ENCODE measurements around the gene MAP3K5.

Gene MAP3K5

DNA sequence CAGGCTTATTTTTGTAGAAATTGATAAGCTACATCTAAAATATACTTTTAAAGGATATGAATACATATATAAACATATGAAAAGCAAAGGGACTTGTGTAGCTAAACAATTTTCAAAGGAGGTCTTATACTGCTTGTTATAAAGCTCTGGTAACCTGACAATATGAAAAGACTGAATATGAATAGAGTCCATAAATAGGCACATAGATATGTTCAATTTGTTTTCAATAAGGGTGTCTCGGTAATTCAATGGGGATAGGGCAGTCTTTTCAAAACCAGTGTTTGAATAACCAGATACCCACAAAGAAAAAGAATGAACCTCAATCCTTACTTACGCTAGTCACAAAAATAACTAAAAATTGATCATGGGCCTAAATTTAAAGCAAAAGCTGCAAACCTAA lies 9.3 kb upstream of the MAP3K5 start:
- TF ChIP-seq TAF1 (IDR thresholded peaks at IDR 0.05; ENCODE audit: borderline replicate concordance, insufficient read depth, low read length): no peak

DNA sequence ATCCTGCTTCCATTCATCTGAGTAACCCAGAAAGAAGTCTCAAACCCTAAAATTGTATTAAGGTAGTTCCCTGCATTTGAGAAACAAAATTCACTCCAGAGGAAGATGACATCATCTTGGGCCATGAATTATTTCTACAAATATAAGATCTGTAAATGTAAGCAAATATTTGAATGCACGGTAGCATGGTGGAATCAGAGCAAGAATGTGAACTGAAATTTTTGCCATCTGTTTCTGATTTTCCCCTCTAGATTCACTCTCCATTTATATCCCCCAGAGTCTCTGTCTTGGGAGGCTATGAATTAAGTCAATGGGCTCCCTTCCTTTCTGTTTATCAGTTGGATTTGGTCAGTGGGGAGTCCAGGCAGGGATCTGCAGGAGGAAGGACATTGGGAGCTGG lies 5.8 kb upstream of the MAP3K5 start:
- TF ChIP-seq SIN3A (IDR thresholded peaks at IDR 0.05; ENCODE audit: borderline replicate concordance, insufficient read depth, low read length): no peak
- no peak for TF ChIP-seq TAF1 (IDR thresholded peaks at IDR 0.05; ENCODE audit: borderline replicate concordance, insufficient read depth, low read length)
- TF ChIP-seq FOXP2 (optimal IDR thresholded peaks at IDR 0.05; ENCODE audit: borderline replicate concordance, extremely low read depth, extremely low read length, insufficient read depth): no peak
- TF ChIP-seq, protein P1, sequence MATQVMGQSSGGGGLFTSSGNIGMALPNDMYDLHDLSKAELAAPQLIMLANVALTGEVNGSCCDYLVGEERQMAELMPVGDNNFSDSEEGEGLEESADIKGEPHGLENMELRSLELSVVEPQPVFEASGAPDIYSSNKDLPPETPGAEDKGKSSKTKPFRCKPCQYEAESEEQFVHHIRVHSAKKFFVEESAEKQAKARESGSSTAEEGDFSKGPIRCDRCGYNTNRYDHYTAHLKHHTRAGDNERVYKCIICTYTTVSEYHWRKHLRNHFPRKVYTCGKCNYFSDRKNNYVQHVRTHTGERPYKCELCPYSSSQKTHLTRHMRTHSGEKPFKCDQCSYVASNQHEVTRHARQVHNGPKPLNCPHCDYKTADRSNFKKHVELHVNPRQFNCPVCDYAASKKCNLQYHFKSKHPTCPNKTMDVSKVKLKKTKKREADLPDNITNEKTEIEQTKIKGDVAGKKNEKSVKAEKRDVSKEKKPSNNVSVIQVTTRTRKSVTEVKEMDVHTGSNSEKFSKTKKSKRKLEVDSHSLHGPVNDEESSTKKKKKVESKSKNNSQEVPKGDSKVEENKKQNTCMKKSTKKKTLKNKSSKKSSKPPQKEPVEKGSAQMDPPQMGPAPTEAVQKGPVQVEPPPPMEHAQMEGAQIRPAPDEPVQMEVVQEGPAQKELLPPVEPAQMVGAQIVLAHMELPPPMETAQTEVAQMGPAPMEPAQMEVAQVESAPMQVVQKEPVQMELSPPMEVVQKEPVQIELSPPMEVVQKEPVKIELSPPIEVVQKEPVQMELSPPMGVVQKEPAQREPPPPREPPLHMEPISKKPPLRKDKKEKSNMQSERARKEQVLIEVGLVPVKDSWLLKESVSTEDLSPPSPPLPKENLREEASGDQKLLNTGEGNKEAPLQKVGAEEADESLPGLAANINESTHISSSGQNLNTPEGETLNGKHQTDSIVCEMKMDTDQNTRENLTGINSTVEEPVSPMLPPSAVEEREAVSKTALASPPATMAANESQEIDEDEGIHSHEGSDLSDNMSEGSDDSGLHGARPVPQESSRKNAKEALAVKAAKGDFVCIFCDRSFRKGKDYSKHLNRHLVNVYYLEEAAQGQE (IDR thresholded peaks at IDR 0.05; ENCODE audit: insufficient read depth in 1 of 2, low read depth in 2 of 2, low read length in 2 of 2): no peak
- no peak for TF ChIP-seq POLR2AphosphoS5 (IDR thresholded peaks at IDR 0.05; ENCODE audit: low read depth, low read length)

- TF ChIP-seq, protein P1 (IDR thresholded peaks at IDR 0.05; ENCODE audit: insufficient read depth in 1 of 2, low read depth in 2 of 2, low read length in 2 of 2): no peak
- TF ChIP-seq FOXP2 (optimal IDR thresholded peaks at IDR 0.05; ENCODE audit: borderline replicate concordance, extremely low read depth, extremely low read length, insufficient read depth): no peak
- TF ChIP-seq POLR2AphosphoS5 (IDR thresholded peaks at IDR 0.05; ENCODE audit: low read depth, low read length): no peak
- TF ChIP-seq SIN3A (IDR thresholded peaks at IDR 0.05; ENCODE audit: borderline replicate concordance, insufficient read depth, low read length): no peak
- TF ChIP-seq TAF1 (IDR thresholded peaks at IDR 0.05; ENCODE audit: borderline replicate concordance, insufficient read depth, low read length): no peak
Observed at GRCh38 chr6:136795996-136796395, 3.7 kb upstream of the MAP3K5 start.

DNA sequence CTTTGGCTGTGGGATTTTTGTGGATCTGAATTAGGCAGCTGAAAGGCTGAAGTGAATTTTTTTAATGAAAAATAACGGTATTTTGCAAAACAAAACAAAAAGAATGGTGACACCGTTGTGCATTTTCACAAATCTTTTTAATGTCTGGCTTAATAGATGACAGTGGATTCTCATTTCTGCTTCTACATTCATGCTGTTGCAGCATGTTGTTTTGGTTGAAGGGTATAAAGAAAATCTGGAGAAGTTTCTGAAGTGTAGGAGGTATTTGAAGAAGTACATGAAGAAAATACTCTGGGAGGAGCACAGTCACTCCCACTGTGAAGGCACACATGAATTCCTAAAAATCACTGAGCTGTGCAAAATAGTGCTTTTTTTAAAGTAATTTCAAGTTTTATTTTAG lies 3.1 kb upstream of the MAP3K5 start:
- TF ChIP-seq SIN3A (IDR thresholded peaks at IDR 0.05; ENCODE audit: borderline replicate concordance, insufficient read depth, low read length): no peak
- TF ChIP-seq, protein P1 (IDR thresholded peaks at IDR 0.05; ENCODE audit: insufficient read depth in 1 of 2, low read depth in 2 of 2, low read length in 2 of 2): no peak

DNA sequence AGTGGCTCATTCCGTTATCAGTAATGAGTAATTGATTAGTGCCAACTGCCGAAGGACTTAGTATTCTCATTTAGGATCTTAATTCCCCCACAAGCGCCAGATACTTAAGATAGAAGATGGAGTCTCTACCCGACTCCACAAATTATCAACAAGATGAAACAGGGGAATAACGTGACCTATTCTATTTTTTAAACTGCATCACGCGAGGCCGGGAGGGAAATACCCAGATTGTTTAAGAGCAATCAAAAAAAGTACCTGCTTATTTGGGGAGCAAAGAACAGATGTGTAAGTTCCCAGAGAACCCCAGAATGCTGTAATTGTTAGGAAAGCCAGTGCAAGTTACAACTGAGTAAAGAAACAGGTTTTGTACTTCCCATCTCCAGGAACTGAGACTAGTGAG lies 1.1 kb upstream of the MAP3K5 start:
- TF ChIP-seq TAF1 (IDR thresholded peaks at IDR 0.05; ENCODE audit: borderline replicate concordance, insufficient read depth, low read length) (no peak), SIN3A (IDR thresholded peaks at IDR 0.05; ENCODE audit: borderline replicate concordance, insufficient read depth, low read length) (no peak), FOXP2 (optimal IDR thresholded peaks at IDR 0.05; ENCODE audit: borderline replicate concordance, extremely low read depth, extremely low read length, insufficient read depth) (no peak), POLR2AphosphoS5 (IDR thresholded peaks at IDR 0.05; ENCODE audit: low read depth, low read length) (no peak)
- TF ChIP-seq, protein P1 (IDR thresholded peaks at IDR 0.05; ENCODE audit: insufficient read depth in 1 of 2, low read depth in 2 of 2, low read length in 2 of 2): no peak
